ENCODE measurements around the gene FXYD6.

FXYD6 gene

DNA sequence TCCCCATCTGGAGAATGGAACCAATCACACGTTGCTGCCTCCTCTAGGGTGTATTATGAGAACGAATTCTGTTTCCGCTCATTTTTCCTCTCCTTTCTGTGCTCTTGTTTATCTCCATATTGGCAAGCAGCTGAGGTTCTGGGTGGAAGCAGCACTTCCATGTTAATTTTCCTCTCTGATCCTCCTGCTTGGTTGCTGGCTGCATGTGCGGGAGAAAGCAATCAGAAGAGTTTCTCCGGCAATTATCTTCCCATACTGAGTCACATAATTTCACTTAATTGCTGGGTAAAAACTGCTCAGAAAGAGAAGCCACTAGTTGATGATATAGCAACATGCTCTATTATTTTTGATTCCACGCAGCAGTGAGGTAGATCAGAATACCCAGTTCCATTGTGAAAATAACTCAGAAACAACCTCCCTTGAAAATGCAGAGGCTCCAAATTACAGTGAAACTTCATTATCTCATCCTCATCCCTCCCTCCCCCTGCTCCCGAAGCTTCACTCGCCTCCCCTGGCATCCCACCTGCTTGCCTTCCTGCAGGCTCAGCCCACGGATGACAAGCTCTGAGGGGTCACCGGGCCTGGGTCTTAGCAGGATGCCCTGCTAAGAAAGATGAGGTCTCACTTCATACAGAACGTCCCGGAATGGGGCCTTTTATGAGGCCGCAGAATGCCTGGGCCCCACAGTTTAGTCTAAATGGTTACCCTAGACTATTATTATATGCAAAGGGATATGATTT, 20.4 kb downstream of the FXYD6 start:
- Histone ChIP-seq H3K36me3 (ENCODE audit: control insufficient read depth, insufficient read depth, low read length) (no peaks in the 10 kb centered on the region), H3K4me1 (no peaks in the 10 kb centered on the region), H3K27me3 (ENCODE audit: control insufficient read depth, insufficient read depth, low read length) (no peaks in the 10 kb centered on the region), H3K4me3 (ENCODE audit: low read depth, low read length) (no peak overlapping the region), H3K9me3 (ENCODE audit: control insufficient read depth, low read length) (no peaks in the 10 kb centered on the region), H3K9ac (no peak overlapping the region), H3K79me2 (no peaks in the 10 kb centered on the region), H3K4me2 (ENCODE audit: low read length) (no peak overlapping the region), H3K27ac (no peak overlapping the region), H2AFZ (no peak overlapping the region)
- TF ChIP-seq, protein P1, sequence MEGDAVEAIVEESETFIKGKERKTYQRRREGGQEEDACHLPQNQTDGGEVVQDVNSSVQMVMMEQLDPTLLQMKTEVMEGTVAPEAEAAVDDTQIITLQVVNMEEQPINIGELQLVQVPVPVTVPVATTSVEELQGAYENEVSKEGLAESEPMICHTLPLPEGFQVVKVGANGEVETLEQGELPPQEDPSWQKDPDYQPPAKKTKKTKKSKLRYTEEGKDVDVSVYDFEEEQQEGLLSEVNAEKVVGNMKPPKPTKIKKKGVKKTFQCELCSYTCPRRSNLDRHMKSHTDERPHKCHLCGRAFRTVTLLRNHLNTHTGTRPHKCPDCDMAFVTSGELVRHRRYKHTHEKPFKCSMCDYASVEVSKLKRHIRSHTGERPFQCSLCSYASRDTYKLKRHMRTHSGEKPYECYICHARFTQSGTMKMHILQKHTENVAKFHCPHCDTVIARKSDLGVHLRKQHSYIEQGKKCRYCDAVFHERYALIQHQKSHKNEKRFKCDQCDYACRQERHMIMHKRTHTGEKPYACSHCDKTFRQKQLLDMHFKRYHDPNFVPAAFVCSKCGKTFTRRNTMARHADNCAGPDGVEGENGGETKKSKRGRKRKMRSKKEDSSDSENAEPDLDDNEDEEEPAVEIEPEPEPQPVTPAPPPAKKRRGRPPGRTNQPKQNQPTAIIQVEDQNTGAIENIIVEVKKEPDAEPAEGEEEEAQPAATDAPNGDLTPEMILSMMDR (IDR thresholded peaks at IDR 0.05) = no peak

DNA sequence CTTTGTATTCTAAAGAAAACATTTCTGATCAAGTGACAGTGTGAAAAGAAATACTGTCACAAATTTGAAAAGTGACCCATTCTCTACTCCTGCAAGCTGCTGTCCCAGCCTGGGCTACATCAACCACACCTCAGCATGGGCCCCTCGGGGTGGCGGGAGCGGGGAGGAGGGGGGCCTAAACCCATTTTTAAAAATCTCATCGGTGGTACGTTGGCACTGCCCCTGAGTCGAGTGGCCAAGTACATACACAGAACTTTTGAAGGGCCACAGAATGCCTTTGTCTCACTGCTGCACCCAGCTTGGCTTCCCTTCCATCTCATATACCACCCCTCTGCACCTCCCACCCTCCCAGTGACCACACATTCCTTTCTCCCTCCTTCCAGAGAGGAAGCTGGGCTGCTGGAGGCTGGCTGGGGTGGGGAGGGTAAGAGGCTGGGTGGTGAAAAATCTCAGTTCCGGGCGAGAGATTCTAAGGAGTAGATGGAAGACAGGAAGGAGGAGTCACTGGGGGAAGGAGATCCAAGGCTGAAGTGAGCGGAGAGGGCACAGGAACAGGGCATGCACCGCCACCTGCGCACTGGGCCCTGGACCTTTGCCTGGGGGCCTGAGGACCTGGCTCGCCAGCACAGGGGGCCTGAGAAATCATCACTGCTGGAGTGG, 21.1 kb downstream of the FXYD6 start:
- H3K4me1 ChIP-seq = no peaks in the 10 kb centered on the region
- no peaks in the 10 kb centered on the region for H3K79me2 ChIP-seq
- H2AFZ ChIP-seq = no peak overlapping the region
- H3K4me3 ChIP-seq (ENCODE audit: low read depth, low read length) = no peak overlapping the region
- no peaks in the 10 kb centered on the region for H3K9me3 ChIP-seq (ENCODE audit: control insufficient read depth, low read length)
- no peak overlapping the region for H3K4me2 ChIP-seq (ENCODE audit: low read length)
- no peaks in the 10 kb centered on the region for H3K36me3 ChIP-seq (ENCODE audit: control insufficient read depth, insufficient read depth, low read length)
- H3K27ac ChIP-seq = no peak overlapping the region
- TF ChIP-seq, protein P1 (IDR thresholded peaks at IDR 0.05) = no peak
- H3K27me3 ChIP-seq (ENCODE audit: control insufficient read depth, insufficient read depth, low read length) = no peaks in the 10 kb centered on the region
- H3K9ac ChIP-seq = no peak overlapping the region

DNA sequence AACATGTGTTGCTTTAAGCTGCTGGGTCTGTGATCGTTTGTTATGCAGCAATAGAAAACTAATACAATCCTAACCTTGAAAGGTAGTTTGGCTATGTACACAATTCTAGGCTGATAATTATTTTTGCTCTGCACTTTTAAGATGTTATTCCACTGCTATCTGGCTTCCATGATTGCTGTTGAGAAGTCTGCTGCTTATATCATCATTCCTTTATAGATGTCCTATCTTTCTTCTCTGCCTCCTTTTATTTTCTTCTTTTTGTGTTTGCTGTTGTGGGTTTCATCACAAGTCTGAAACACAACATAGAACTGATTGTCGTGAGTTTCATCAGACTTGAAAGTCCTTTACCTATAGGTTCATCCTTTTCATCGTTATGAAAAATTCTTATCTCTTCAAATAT, 24.1 kb downstream of the FXYD6 start:
- TF ChIP-seq, protein P1 (IDR thresholded peaks at IDR 0.05) = no peak
- no peak overlapping the region for H3K4me3 ChIP-seq (ENCODE audit: low read depth, low read length)
- H3K79me2 ChIP-seq = no peaks in the 10 kb centered on the region
- H3K27me3 ChIP-seq (ENCODE audit: control insufficient read depth, insufficient read depth, low read length) = no peaks in the 10 kb centered on the region
- no peak overlapping the region for H3K27ac ChIP-seq
- H3K4me1 ChIP-seq = no peaks in the 10 kb centered on the region
- no peaks in the 10 kb centered on the region for H3K9me3 ChIP-seq (ENCODE audit: control insufficient read depth, low read length)
- no peak overlapping the region for H3K4me2 ChIP-seq (ENCODE audit: low read length)
- no peak overlapping the region for H3K9ac ChIP-seq
- no peak overlapping the region for H2AFZ ChIP-seq
- H3K36me3 ChIP-seq (ENCODE audit: control insufficient read depth, insufficient read depth, low read length) = no peaks in the 10 kb centered on the region

- Histone ChIP-seq H3K36me3 (ENCODE audit: control insufficient read depth, insufficient read depth, low read length) (no peaks in the 10 kb centered on the region), H3K4me2 (ENCODE audit: low read length) (no peak overlapping the region), H3K4me3 (ENCODE audit: low read depth, low read length) (no peak overlapping the region), H3K9ac (no peak overlapping the region), H2AFZ (no peak overlapping the region), H3K27ac (no peak overlapping the region), H3K27me3 (ENCODE audit: control insufficient read depth, insufficient read depth, low read length) (no peaks in the 10 kb centered on the region), H3K4me1 (no peaks in the 10 kb centered on the region), H3K79me2 (no peaks in the 10 kb centered on the region), H3K9me3 (ENCODE audit: control insufficient read depth, low read length) (no peaks in the 10 kb centered on the region)
- TF ChIP-seq, protein P1 (IDR thresholded peaks at IDR 0.05) = no peak
These were observed 24.6 kb downstream of the FXYD6 start for GRCh38 chr11:117851852-117852251.

All from parathyroid adenoma (tissue), 2 donors.